Endothelial cell (in vitro differentiated cells): ENCODE data around the gene SCAMP2. TPM values are rescaled to one million over a fixed set of nuclear protein-coding genes. Genes with fewer than 3 reads are reported as not detected.
"Not testable (repeated sequence)": the region's sequence is repeated elsewhere in the genome, so short reads cannot be mapped to it uniquely, and the experiment has no call there.

Source experiments
- DNase-seq: peaks from one replicate; pipeline ENCODE4 v3.0.0; 2021; ENCODE audit warnings: low spot score
- H3K27ac Mint-ChIP-seq: one replicate; pipeline ENCODE4 v1.8.0; 2021; ENCODE audit warnings: mixed read lengths, inconsistent platforms; ENCODE audit not compliant: unreplicated experiment
- H3K27me3 Mint-ChIP-seq: one replicate; pipeline ENCODE4 v1.8.0; 2021; ENCODE audit warnings: mild to moderate bottlenecking, moderate library complexity, mixed read lengths, inconsistent platforms; ENCODE audit not compliant: unreplicated experiment
- H3K36me3 Mint-ChIP-seq: one replicate; pipeline ENCODE4 v1.8.0; 2021; ENCODE audit warnings: mild to moderate bottlenecking, low read depth, mixed read lengths, inconsistent platforms; ENCODE audit not compliant: unreplicated experiment
- H3K4me1 Mint-ChIP-seq: one replicate; pipeline ENCODE4 v1.8.0; 2021; ENCODE audit warnings: mild to moderate bottlenecking, mixed read lengths, inconsistent platforms; ENCODE audit not compliant: unreplicated experiment
- H3K4me3 Mint-ChIP-seq: one replicate; pipeline ENCODE4 v1.8.0; 2021; ENCODE audit warnings: mild to moderate bottlenecking, mixed read lengths, inconsistent platforms; ENCODE audit not compliant: unreplicated experiment
- H3K9me3 Mint-ChIP-seq: one replicate; pipeline ENCODE4 v1.8.0; 2021; ENCODE audit warnings: mixed read lengths, inconsistent platforms; ENCODE audit not compliant: unreplicated experiment
- total RNA-seq: library from RNA; stranded (reverse); fragmentation: NEBNext Ultra II Directional; extraction: Animal tissue kit (Norgen Biotek cat#: 25700); gene quantifications from one replicate; pipeline ENCODE4 v1.2.1, GENCODE V29; 2021; ENCODE audit not compliant: unreplicated experiment
- TF ChIP-seq, protein P1 (sequence below): fragments of 200-600 bp; sonication (generic); IDR thresholded peaks from one replicate; pipeline ENCODE4 v1.5.0; 2021; ENCODE audit warnings: antibody characterized with exemption; ENCODE audit not compliant: unreplicated experiment

The SCAMP2 gene
- total RNA-seq, 1 donor from 2014 or later: 56.1 TPM

DNA sequence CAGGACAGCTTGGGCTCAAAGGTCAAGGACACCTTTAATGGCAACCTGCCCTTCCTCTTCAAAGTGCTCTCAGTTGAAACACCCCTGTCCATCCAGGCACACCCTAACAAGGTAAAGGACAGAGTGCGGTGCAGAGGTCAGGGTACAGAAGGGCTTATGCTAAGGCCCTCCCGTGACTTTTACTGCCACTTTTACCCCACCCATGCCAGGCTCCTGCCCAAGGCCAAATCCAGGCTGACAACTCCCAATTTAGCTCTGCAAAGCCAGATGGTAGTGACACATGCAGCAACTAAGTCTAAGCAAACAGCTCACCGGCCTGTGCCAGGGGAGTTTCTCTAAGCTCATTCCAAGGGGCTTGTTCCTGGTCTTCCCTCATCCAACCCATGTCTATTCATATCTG is 18.3 kb upstream of the SCAMP2 start:
- Mint-ChIP-seq H3K27me3 (peaks cover 7% of the 10 kb centered on the region), H3K4me1 (peaks cover 19% of the 10 kb centered on the region), H3K4me3 (no peak overlapping the region), H3K9me3 (no peaks in the 10 kb centered on the region), H3K27ac (no peak overlapping the region), H3K36me3 (peaks cover 7% of the 10 kb centered on the region)
- TF ChIP-seq, protein P1, sequence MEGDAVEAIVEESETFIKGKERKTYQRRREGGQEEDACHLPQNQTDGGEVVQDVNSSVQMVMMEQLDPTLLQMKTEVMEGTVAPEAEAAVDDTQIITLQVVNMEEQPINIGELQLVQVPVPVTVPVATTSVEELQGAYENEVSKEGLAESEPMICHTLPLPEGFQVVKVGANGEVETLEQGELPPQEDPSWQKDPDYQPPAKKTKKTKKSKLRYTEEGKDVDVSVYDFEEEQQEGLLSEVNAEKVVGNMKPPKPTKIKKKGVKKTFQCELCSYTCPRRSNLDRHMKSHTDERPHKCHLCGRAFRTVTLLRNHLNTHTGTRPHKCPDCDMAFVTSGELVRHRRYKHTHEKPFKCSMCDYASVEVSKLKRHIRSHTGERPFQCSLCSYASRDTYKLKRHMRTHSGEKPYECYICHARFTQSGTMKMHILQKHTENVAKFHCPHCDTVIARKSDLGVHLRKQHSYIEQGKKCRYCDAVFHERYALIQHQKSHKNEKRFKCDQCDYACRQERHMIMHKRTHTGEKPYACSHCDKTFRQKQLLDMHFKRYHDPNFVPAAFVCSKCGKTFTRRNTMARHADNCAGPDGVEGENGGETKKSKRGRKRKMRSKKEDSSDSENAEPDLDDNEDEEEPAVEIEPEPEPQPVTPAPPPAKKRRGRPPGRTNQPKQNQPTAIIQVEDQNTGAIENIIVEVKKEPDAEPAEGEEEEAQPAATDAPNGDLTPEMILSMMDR: no peak
- no peak for DNase-seq

DNA sequence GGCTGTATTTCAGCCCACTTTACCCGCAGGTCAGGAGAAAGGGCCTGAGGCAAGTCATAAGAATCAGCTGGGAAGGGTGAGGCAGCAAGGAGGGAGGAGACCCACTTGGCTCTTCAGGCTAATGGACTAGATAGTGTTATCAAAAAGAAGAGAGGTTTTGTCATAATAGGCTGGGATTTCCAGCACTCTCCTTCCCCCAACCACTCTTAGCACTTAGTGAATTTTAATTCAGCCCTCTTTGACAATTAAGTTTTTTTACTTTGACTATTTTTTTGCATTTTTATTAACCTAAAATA is 17.4 kb upstream of the SCAMP2 start:
- DNase-seq: no peak
- H3K27me3 Mint-ChIP-seq: peaks cover 9% of the 10 kb centered on the region
- peak overlapping the region; percentile 89 for H3K4me3 Mint-ChIP-seq
- peaks cover 7% of the 10 kb centered on the region for H3K36me3 Mint-ChIP-seq
- TF ChIP-seq, protein P1: no peak
- no peaks in the 10 kb centered on the region for H3K9me3 Mint-ChIP-seq
- no peak overlapping the region for H3K27ac Mint-ChIP-seq
- H3K4me1 Mint-ChIP-seq: peaks cover 19% of the 10 kb centered on the region

GRCh38 chr15:74889883-74890664 is 16.9 kb upstream of the SCAMP2 start, which contains the start of gene MPI:
TSS of gene MPI (plus strand) at chr15:74890042. CDS start at chr15:74890074, 32 bp downstream.
- DNase-seq: peak; percentile 88

GRCh38 chr15:74889390-74889882 is 16.3 kb upstream of the SCAMP2 start:
- peak; percentile 39 for DNase-seq
- Mint-ChIP-seq H3K36me3 (peaks cover 7% of the 10 kb centered on the region), H3K9me3 (no peaks in the 10 kb centered on the region), H3K27ac (peak overlapping the region; percentile 85), H3K4me1 (peaks cover 19% of the 10 kb centered on the region), H3K27me3 (peaks cover 9% of the 10 kb centered on the region), H3K4me3 (peak overlapping the region; percentile 89)
- TF ChIP-seq, protein P1: no peak

More at GRCh38 chr15:74889883-74890664, 16.9 kb upstream of the SCAMP2 start, which contains the start of gene MPI:
- H3K27ac Mint-ChIP-seq: peak within 1 kb of the TSS; percentile 85
- peak within 1 kb of the TSS; percentile 89 for H3K4me3 Mint-ChIP-seq
- TF ChIP-seq, protein P1: no peak
- H3K27me3 Mint-ChIP-seq: peaks cover 9% of the 10 kb centered on the region
- peaks cover 19% of the 10 kb centered on the region for H3K4me1 Mint-ChIP-seq
- no peaks in the 10 kb centered on the region for H3K9me3 Mint-ChIP-seq
- peaks cover 7% of the 10 kb centered on the region for H3K36me3 Mint-ChIP-seq

DNA sequence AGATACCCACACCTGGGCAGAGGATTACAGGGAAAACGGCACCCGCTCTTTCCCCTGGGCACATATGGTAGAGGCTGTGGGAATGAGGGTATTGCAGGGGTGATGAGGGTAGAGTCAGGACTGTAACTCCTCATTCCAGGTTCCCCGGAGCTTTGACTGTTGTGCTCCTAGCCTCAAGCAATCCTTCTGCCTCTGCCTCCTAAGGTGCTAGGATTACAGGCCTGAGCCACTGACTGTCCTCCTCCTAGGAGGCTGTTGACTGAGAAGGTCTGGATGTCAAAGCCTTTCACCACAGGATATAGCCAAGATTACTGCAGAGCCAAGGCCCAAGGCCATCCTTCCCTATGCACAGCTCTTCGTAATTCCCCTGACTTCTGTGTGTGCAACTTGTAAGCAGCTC is 15.6 kb upstream of the SCAMP2 start:
- Mint-ChIP-seq H3K4me3 (no peak overlapping the region), H3K27me3 (peaks cover 6% of the 10 kb centered on the region), H3K36me3 (peaks cover 6% of the 10 kb centered on the region), H3K4me1 (peaks cover 19% of the 10 kb centered on the region), H3K9me3 (no peaks in the 10 kb centered on the region), H3K27ac (no peak overlapping the region)
- DNase-seq: no peak
- TF ChIP-seq, protein P1: no peak

GRCh38 chr15:74887537-74888193 is 14.5 kb upstream of the SCAMP2 start:
- H3K4me1 Mint-ChIP-seq: peaks cover 19% of the 10 kb centered on the region
- not testable (repeated sequence) for H3K4me3 Mint-ChIP-seq, H3K9me3 Mint-ChIP-seq, DNase-seq, H3K27ac Mint-ChIP-seq, H3K27me3 Mint-ChIP-seq, H3K36me3 Mint-ChIP-seq
